HCT116 (cell line): ENCODE results near the gene VPS11. TPM values are rescaled to one million over a fixed set of nuclear protein-coding genes. Genes with fewer than 3 reads are reported as not detected.
"Not testable (repeated sequence)": the region's sequence is repeated elsewhere in the genome, so short reads cannot be mapped to it uniquely, and the experiment has no call there.

ENCODE experiments used
- ATAC-seq: fragments of 200-7000 bp; cut with Tn5 transposase; 2 replicates; pipeline ENCODE4 v1.9.1; 2020; ENCODE audit warnings: mild to moderate bottlenecking, moderate library complexity
- BruUV-seq: library from RNA; stranded (reverse); fragments of 400-500 nt; replicated peaks from 2 replicates; lab custom pipeline; 2021; lab: Mats Ljungman, UMichigan
- CTCF ChIA-PET: fragments of 300-600 bp; sonication (Branson Sonifier 250); formaldehyde crosslinking; loops from one replicate; lab custom pipeline; 2021; ENCODE audit warnings: antibody characterized with exemption; lab: Charles Lee
- POLR2A ChIA-PET: fragments of 300-600, 350-600 bp; sonication (Branson Sonifier 250); formaldehyde crosslinking; loops from one replicate; lab custom pipeline; 2021; ENCODE audit warnings: antibody characterized with exemption; lab: Charles Lee
- RAD21 ChIA-PET, 2 experiments: fragments of 300-600 bp; sonication (Branson Sonifier 250); formaldehyde crosslinking; loops; one replicate each; lab custom pipeline; 2023; ENCODE audit warnings: low total read pairs in 2 of 2; ENCODE audit not compliant: uncharacterized antibody in 2 of 2, unreplicated experiment in 2 of 2, low non-redundant PET in 1 of 2; lab: Charles Lee
- DNase-seq: peaks from one replicate; pipeline ENCODE4 v3.0.0-alpha.2; 2010; ENCODE audit warnings: low read depth, low spot score
- H2AFZ ChIP-seq: fragments of 200-600 bp; shearing (Covaris generic), sonication (generic); 2 replicates; pipeline ENCODE4 v1.6.1; 2017; ENCODE audit warnings: low read depth, mixed run types, mixed read lengths, antibody characterized with exemption, low read length; ENCODE audit not compliant: poor library complexity, severe bottlenecking
- H3K27ac ChIP-seq: 2 replicates; pipeline ENCODE4 v1.5.1; 2012; ENCODE audit warnings: low read depth, low read length
- H3K27me3 ChIP-seq: fragments of 200-600 bp; sonication (generic); 2 replicates; pipeline ENCODE4 v1.6.1; 2016; ENCODE audit warnings: mixed run types, low read length, mixed read lengths; ENCODE audit not compliant: insufficient read depth
- H3K36me3 ChIP-seq, 2 experiments: fragments of 200-500 bp in 1 of 2; fragments of 200-600 bp in 1 of 2; sonication (Bioruptor generic) in 1 of 2; sonication (generic) in 1 of 2; 2 replicates each; pipeline versions ENCODE4 v1.5.1 to v1.6.1; 2014 to 2016; ENCODE audit warnings: low read length in 2 of 2, inconsistent platforms in 1 of 2, mixed read lengths in 1 of 2, mixed run types in 1 of 2; ENCODE audit not compliant: insufficient read depth in 2 of 2, control insufficient read depth in 1 of 2
- H3K4me1 ChIP-seq, 2 experiments: fragments of 200-600 bp in 1 of 2; sonication (generic) in 1 of 2; 2 replicates each; pipeline versions ENCODE4 v1.5.1 to v1.6.1; 2012 to 2017; ENCODE audit warnings: low read length in 2 of 2, inconsistent platforms in 1 of 2, mild to moderate bottlenecking in 1 of 2, mixed read lengths in 1 of 2, mixed run types in 1 of 2, moderate library complexity in 1 of 2; ENCODE audit not compliant: insufficient read depth in 2 of 2, control insufficient read depth in 1 of 2
- H3K4me2 ChIP-seq: fragments of 200-600 bp; sonication (generic); 2 replicates; pipeline ENCODE4 v1.6.1; 2017; ENCODE audit warnings: mixed run types, low read length, mixed read lengths
- H3K4me3 ChIP-seq, 2 experiments: fragments of 200-600 bp in 1 of 2; sonication (generic) in 1 of 2; replicated peaks in 1 of 2; 2 replicates each; pipeline ENCODE4 v1.5.1; 2011 to 2016; ENCODE audit warnings: low read length in 2 of 2, control low read depth in 1 of 2, low read depth in 1 of 2, mild to moderate bottlenecking in 1 of 2, mixed read lengths in 1 of 2, mixed run types in 1 of 2
- H3K79me2 ChIP-seq: fragments of 200-600 bp; sonication (generic); 2 replicates; pipeline ENCODE4 v1.6.1; 2017; ENCODE audit warnings: mild to moderate bottlenecking, mixed run types, low read length, moderate library complexity, mixed read lengths; ENCODE audit not compliant: insufficient read depth
- H3K9ac ChIP-seq: fragments of 200-600 bp; sonication (generic); 2 replicates; pipeline ENCODE4 v1.6.1; 2016; ENCODE audit warnings: low read length, mixed read lengths
- H3K9me2 ChIP-seq: fragments of 200-600 bp; sonication (generic), shearing (Covaris generic); 2 replicates; pipeline ENCODE4 v1.6.1; 2017; ENCODE audit warnings: mixed run types, mild to moderate bottlenecking, moderate library complexity; ENCODE audit not compliant: insufficient read depth
- H3K9me3 ChIP-seq, 2 experiments: fragments of 200-500 bp in 1 of 2; fragments of 200-600 bp in 1 of 2; sonication (Bioruptor generic) in 1 of 2; sonication (generic) in 1 of 2; 2 replicates each; pipeline ENCODE4 v1.6.1; 2014 to 2017; ENCODE audit warnings: low read length in 2 of 2, mixed read lengths in 2 of 2, inconsistent platforms in 1 of 2, low read depth in 1 of 2, mild to moderate bottlenecking in 1 of 2, mixed run types in 1 of 2, moderate library complexity in 1 of 2; ENCODE audit not compliant: control insufficient read depth in 1 of 2, insufficient read depth in 1 of 2
- H4K20me1 ChIP-seq: fragments of 200-600 bp; sonication (generic), shearing (Covaris generic); 2 replicates; pipeline ENCODE4 v1.6.1; 2017; ENCODE audit warnings: mixed run types, mild to moderate bottlenecking, moderate library complexity; ENCODE audit not compliant: insufficient read depth
- ELF1 ChIP-seq: IDR thresholded peaks from 2 replicates; pipeline ENCODE4 v1.6.1; 2012; ENCODE audit warnings: low read depth, borderline replicate concordance
- POLR2AphosphoS5 ChIP-seq: IDR thresholded peaks from 2 replicates; pipeline ENCODE4 v1.6.1; 2011; ENCODE audit warnings: mild to moderate bottlenecking, low read depth, low read length, moderate library complexity
- SIN3A ChIP-seq: IDR thresholded peaks from 2 replicates; pipeline ENCODE4 v1.6.1; 2012; ENCODE audit warnings: low read depth
- SRF ChIP-seq: IDR thresholded peaks from 2 replicates; pipeline ENCODE4 v1.6.1; 2012; ENCODE audit warnings: low read depth
- YY1 ChIP-seq: IDR thresholded peaks from 2 replicates; pipeline ENCODE4 v1.6.1; 2011; ENCODE audit warnings: low read length, low read depth, moderate library complexity, mild to moderate bottlenecking; ENCODE audit not compliant: insufficient replicate concordance; ENCODE audit errors: extremely low read depth
- ZFX ChIP-seq: fragments of 450-650 bp; IDR thresholded peaks from 2 replicates; pipeline ENCODE4 v1.6.1; 2017
- ZNF274 ChIP-seq: fragments of 200-500 bp; sonication (Bioruptor generic); IDR thresholded peaks from 2 replicates; pipeline ENCODE4 v1.6.1; 2014; ENCODE audit warnings: mild to moderate bottlenecking, low read depth, low read length, inconsistent platforms
- intact Hi-C: fragments of 100-400 bp; cut with micrococcal nuclease; formaldehyde crosslinking; loops from 2 replicates; pipeline ENCODE4 v1.10.0; 2022
- total RNA-seq: library from RNA; stranded (reverse); gene quantifications from one replicate; pipeline ENCODE4 v1.2.1, GENCODE V29; 2021; ENCODE audit not compliant: unreplicated experiment
- TF ChIP-seq, protein P1 (sequence below): IDR thresholded peaks from 2 replicates; pipeline ENCODE4 v1.6.1; 2011; ENCODE audit warnings: mild to moderate bottlenecking, low read length, moderate library complexity; ENCODE audit not compliant: insufficient replicate concordance; ENCODE audit errors: extremely low read depth
- TF ChIP-seq, protein P2 (sequence below): IDR thresholded peaks from 2 replicates; pipeline ENCODE4 v1.6.1; 2012

Gene VPS11
- total RNA-seq, 1 experiment from 2014 or later: 20.4 TPM

DNA sequence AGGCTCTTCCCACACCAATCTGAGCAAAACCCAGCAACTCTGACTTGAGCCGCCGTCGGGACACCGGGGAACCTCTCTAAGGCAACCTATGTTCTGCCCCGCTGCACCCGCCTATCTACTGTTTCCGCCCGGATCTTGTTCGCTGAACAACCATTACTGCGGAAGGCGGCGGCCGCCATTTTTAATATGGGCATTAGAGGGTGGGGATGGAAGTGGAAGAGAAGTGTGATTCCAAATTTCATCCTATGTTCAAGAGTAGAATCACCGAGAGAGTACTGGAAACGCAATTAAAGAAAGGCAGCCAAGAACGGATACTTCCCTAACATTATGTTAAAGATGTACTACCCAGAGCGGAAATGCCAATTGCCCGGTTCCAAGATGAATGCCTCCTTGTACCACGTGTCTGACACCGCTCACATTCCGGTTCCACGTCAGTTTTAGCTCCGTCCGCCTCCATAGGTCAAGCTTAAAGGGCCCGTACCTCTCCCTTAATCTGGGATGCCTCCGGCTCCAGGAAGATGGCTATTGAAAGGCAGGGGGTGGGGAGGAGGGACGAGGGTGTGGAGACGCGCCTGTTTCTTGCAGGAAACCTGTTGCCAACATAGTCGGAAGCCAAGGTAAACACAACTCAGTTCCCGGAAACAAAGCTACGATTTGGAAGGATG, 34.3 kb downstream of the VPS11 start, which contains the start of gene DPAGT1:
Gene DPAGT1, minus strand, starts transcription at position 95 of the 665 bp plus-strand sequence. CDS start 198 bp downstream, outside the sequence.
- intact Hi-C loops: loop anchor here (2.0 to 10.0 kb wide), 7 partner anchors 67 to 370 kb away; partner anchors contain the start of genes NLRX1, RPS25, TRAPPC4 and USP2
- Histone ChIP-seq H3K4me3 (peak within 1 kb of the TSS; percentile 58 to 78), H3K9me2 (no peaks in the 10 kb centered on the region), H4K20me1 (no peaks in the 10 kb centered on the region), H3K4me1 (peaks cover 33 to 42% of the 10 kb centered on the region in 2 experiments), H3K36me3 (peaks cover 6 to 20% of the 10 kb centered on the region in 2 experiments; a peak in 3 of 4 replicates)
- ChIA-PET RAD21 (interaction anchor here in 1 of 2 experiments (0.5 to 1.0 kb wide), 3 partner anchors 17 to 224 kb away, joined by 4 to 7 read pairs (median 4); partner anchors contain the start of gene HINFP), CTCF (interaction anchor here (0.6 to 1.8 kb wide), 13 partner anchors 11 to 272 kb away, joined by 3 to 6 read pairs (median 4); partner anchors contain the start of genes CBL and VPS11)
- BruUV-seq: no TSS peak
- TF ChIP-seq SRF: no peak
- TF ChIP-seq ZNF274: no peak
- TF ChIP-seq, protein P1, sequence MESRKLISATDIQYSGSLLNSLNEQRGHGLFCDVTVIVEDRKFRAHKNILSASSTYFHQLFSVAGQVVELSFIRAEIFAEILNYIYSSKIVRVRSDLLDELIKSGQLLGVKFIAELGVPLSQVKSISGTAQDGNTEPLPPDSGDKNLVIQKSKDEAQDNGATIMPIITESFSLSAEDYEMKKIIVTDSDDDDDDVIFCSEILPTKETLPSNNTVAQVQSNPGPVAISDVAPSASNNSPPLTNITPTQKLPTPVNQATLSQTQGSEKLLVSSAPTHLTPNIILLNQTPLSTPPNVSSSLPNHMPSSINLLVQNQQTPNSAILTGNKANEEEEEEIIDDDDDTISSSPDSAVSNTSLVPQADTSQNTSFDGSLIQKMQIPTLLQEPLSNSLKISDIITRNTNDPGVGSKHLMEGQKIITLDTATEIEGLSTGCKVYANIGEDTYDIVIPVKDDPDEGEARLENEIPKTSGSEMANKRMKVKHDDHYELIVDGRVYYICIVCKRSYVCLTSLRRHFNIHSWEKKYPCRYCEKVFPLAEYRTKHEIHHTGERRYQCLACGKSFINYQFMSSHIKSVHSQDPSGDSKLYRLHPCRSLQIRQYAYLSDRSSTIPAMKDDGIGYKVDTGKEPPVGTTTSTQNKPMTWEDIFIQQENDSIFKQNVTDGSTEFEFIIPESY: no peak
- TF ChIP-seq ZFX: peak; percentile 42; the same call in 1 of the 2 replicates
- peak; percentile 46 for TF ChIP-seq POLR2AphosphoS5
- TF ChIP-seq, protein P2, sequence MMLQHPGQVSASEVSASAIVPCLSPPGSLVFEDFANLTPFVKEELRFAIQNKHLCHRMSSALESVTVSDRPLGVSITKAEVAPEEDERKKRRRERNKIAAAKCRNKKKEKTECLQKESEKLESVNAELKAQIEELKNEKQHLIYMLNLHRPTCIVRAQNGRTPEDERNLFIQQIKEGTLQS: no peak
- peak; percentile 97 for TF ChIP-seq YY1
- no peak for TF ChIP-seq ELF1
- no peak for TF ChIP-seq SIN3A
- TF ChIP-seq, all 23 proteins: peak for 3
- ATAC-seq: peak; percentile 80
- Histone ChIP-seq H3K9ac (peak within 1 kb of the TSS; percentile 81), H3K4me2 (peak within 1 kb of the TSS; percentile 89), H2AFZ (peak within 1 kb of the TSS; percentile 87), H3K27me3 (no peaks in the 10 kb centered on the region), H3K27ac (peak within 1 kb of the TSS; percentile 96), H3K9me3 (no peaks in the 10 kb centered on the region), H3K79me2 (peaks cover 32% of the 10 kb centered on the region)
- peak; percentile 98 for DNase-seq
- POLR2A ChIA-PET: interaction anchor here (0.7 to 1.9 kb wide), 14 partner anchors 9 to 1081 kb away, joined by 3 to 20 read pairs (median 3); partner anchors contain the start of genes HINFP, HMBS, NLRX1 and RPS25

DNA sequence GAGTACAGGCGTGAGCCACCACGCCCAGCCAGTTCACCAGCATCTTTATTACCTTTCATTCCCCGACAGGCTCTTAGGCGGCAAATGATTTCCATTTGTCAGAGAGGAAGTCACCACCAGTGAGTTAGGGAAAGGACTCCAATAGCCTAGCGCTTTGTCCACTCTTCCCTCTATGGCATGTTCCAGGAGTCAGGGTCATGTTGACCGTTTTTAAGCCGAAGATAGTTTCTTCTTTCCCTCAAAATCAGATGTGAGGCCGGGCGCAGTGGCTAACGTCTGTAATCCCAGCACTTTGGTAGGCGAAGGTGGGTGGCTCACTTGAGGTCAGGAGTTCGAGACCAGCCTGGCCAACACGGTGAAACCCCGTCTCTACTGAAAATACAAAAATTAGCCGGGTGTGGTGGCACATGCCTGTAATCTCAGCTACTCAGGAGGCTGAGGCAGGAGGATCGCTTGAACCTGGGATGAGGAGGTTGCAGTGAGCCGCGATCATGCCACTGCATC, 35.6 kb downstream of the VPS11 start:
- ChIA-PET CTCF (interaction anchor here (0.7 to 1.8 kb wide), 7 partner anchors 12 to 235 kb away, joined by 3 to 6 read pairs (median 4); partner anchors contain the start of gene CBL), POLR2A (interaction anchor here (0.6 to 1.9 kb wide), 8 partner anchors 17 to 232 kb away, joined by 3 to 20 read pairs (median 4); partner anchors contain the start of genes HMBS and VPS11)
- H2AFZ ChIP-seq, RAD21 ChIA-PET, H3K9me2 ChIP-seq, H3K36me3 ChIP-seq, H3K27me3 ChIP-seq, BruUV-seq, H4K20me1 ChIP-seq, H3K9me3 ChIP-seq, ATAC-seq, DNase-seq: not testable (repeated sequence)
- peak overlapping the region; percentile 81 for H3K9ac ChIP-seq
- peak overlapping the region; percentile 58 to 78 for H3K4me3 ChIP-seq
- intact Hi-C loops: loop anchor here (2.0 to 10.0 kb wide), 5 partner anchors 84 to 369 kb away; partner anchors contain the start of genes RPS25, TRAPPC4 and USP2
- H3K27ac ChIP-seq: peak overlapping the region; percentile 96
- H3K4me1 ChIP-seq: peaks cover 33 to 48% of the 10 kb centered on the region in 2 experiments
- peaks cover 31% of the 10 kb centered on the region for H3K79me2 ChIP-seq
- peak overlapping the region; percentile 89 for H3K4me2 ChIP-seq
